Body of pancreas (tissue), 4 donors: ENCODE measurements around the gene PHGDH.

Experiments used
- POLR2A ChIP-seq, 3 donors: fragments of 450-650 bp; IDR thresholded peaks; one replicate each; pipeline ENCODE4 v1.6.1; 2016; ENCODE audit warnings: antibody characterized with exemption in 3 of 3, mild to moderate bottlenecking in 2 of 3
- TF ChIP-seq, protein P1 (sequence below), 7 experiments: fragments of 450-650 bp in 4 of 7; fragments of 200-600 bp in 3 of 7; sonication (generic) in 3 of 7; IDR thresholded peaks; one replicate each; pipeline ENCODE4 v1.5.1; 2016 to 2019; ENCODE audit warnings: antibody characterized with exemption in 7 of 7

DNA sequence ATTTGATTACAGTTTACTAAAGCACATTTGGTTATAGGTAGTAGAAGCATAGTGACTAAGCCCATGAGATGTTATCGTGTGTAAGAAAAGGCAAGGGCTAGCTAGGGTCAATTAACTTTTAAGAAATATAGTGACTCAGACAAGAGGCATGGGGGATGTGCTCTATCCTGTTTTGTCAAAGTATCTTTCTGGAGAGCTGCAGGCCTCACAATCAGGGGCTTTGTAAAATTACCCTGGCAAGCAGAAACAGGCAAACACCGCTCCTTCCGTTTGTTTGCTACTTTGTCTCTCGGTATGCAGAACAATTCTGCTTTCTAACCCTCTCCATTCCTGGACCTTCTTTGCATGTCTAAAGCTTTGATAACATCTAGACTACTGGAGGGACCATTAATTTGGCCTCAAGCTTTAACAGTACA lies 37.6 kb upstream of the PHGDH start:
- TF ChIP-seq, protein P1, sequence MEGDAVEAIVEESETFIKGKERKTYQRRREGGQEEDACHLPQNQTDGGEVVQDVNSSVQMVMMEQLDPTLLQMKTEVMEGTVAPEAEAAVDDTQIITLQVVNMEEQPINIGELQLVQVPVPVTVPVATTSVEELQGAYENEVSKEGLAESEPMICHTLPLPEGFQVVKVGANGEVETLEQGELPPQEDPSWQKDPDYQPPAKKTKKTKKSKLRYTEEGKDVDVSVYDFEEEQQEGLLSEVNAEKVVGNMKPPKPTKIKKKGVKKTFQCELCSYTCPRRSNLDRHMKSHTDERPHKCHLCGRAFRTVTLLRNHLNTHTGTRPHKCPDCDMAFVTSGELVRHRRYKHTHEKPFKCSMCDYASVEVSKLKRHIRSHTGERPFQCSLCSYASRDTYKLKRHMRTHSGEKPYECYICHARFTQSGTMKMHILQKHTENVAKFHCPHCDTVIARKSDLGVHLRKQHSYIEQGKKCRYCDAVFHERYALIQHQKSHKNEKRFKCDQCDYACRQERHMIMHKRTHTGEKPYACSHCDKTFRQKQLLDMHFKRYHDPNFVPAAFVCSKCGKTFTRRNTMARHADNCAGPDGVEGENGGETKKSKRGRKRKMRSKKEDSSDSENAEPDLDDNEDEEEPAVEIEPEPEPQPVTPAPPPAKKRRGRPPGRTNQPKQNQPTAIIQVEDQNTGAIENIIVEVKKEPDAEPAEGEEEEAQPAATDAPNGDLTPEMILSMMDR (IDR thresholded peaks at IDR 0.05): no peak
- no peak for TF ChIP-seq POLR2A (IDR thresholded peaks at IDR 0.05)
